Activated T-cell treated with anti-CD3 and anti-CD28 coated beads for 1 hour (primary cell): ENCODE data around the gene LRP1.

Source experiments
- DNase-seq: peaks from one replicate; pipeline ENCODE4 v3.0.0-alpha.2; 2020; ENCODE audit warnings: low read depth

Gene LRP1

DNA sequence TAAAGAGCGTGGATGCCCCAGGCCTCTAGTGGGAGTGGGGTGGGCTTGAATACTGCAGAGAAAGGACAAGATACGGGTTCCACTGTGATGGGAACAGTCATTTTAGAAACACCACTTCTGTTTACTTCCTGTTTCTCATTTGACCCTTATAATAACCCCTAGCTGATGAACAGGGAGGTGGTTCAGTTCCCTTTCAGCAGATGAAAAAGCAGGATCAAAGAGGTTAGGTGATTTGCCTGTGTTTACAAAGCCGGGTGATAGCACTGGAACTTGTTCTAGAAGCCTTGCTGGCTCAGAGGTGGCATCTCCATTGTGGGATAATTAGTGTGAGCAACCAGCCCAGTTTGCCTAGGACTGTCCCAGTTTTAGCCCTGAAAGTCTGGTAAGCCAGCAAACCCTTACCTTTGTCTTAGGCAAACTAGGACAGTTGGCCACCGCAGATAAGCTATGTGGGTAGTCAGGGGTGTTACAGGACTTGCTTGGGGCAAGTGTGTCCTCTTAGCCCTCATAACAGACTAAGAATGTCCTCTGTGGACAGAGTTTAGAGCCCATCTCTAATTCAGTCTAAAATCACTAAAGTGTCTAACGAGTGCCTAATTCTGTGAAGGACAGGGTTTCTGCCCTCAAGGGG is 26.6 kb downstream of the LRP1 start:
- DNase-seq = no peak

DNA sequence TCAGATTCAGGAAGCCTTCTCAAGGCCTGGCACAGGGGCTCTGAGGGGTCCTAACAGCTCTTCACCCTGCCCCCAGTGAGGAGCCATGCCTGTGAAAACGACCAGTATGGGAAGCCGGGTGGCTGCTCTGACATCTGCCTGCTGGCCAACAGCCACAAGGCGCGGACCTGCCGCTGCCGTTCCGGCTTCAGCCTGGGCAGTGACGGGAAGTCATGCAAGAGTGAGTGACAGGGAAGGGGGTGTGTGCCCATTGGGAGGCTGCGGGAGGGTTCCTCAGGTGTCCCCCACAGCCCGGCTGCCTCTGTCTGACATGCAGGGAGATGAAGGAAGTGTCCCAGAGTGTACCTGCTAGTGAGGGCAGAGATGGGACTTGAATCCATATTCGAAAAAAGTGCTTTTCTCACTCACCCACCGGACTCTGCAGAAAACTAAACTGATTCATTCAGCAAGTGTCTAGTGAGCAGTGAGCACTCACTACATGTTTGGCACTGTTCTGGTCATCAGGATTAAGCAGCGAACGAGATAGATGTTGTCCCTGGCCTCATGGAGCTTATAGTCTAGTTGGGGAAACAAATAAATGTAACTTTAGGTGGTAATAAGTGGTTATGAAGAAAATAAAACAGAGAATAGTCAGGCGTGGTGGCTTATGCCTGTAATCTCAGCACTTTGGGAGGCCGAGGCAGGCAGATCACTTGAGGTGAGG is 28.6 kb downstream of the LRP1 start:
- no peak for DNase-seq

DNA sequence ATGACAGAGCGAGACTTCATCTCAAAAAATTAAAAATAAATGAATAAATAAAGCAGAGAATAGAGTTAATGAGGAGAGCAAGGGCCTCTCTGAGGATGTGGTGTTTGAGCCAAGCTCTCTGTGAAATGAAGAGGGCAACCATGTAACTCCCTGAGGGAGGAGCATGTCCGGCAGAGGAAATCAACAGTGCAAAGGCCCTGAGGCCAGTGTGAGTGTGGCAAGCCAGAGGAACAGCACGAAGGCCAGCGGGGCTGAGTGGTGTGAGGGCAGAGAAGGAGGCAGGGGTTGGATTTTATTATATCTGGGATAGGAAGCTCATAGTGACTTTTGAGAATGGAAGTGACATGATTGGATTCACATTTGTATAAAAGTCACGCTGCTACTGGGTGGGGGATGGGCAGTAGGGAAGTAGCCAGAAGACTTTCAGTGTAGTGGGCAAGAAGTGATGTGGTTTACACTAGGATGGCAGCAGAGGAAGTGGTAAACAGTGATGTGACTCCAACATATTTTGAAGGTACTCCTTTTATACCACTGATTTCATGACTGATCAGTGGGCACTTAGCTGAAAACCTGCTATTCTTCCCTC is 29.4 kb downstream of the LRP1 start:
- DNase-seq = no peak

DNA sequence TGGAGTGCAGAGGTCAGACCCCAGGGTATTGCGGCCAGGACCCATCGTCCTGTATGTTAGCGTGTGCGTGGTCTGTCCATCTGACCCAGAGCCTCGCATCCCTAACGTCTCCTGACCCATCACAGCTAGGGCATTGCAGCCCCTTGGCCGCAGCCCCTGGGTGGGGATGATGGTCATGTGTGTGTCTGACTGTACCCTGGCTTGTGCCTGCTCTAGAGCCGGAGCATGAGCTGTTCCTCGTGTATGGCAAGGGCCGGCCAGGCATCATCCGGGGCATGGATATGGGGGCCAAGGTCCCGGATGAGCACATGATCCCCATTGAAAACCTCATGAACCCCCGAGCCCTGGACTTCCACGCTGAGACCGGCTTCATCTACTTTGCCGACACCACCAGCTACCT is 29.9 kb downstream of the LRP1 start:
- DNase-seq = no peak

DNA sequence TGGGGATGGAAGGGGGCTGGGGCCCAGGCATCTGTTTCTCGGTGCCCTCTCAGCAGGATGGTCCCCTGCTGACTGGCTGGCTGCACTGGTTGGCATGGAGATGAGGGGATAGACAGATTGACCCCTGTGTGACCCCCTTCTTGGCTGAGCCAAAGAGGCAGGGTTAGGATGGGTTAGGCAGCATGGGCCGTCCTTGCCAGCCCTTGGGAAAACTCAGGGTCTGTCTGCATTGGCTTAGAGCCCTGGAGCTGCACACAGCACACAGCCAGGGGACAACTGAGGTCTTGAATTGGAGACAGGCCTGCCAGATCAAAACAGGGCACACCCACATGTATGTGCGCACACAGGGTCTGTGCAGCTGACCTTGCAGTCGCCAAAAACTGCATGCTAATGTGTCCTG is 30.4 kb downstream of the LRP1 start:
- no peak for DNase-seq

DNA sequence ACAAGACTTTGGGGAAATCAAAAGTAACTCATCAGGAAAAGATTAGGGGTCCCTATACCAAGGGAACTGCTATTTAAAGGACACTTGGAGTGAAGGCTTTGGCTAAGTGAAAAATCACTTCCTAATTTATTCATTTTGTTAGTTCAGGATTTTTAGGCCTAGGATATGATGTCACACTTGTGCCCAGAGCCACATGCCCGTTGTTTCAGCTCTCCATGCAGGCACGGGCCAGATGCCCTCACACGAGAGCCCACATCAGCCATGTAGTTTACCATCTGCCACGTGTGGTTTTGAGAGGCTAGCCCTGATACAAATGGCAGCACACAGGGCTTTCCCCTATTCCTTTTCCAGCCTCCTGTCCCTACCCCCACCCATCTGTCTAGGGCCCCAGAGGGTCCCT is 31.0 kb downstream of the LRP1 start:
- no peak for DNase-seq

DNA sequence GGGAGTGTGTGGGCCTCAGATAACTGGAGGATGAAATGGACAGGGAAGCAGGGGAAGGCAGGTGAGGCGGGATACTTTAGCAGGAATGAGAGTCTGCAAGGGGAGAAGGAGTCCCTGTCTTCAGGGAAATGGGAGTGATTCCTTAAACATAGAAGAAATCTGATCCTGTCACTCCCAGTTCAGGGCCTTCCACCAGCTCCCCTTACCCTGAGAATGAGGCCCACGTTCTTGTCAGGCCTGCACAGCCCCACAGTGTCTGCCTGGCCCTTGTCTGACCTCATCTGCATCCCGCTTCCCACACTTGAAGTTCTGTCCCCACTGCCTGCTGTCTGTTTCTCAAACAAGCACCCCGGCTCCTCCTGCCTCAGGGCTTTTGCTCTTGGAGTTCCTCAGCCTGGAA is 31.8 kb downstream of the LRP1 start:
- no peak for DNase-seq

DNA sequence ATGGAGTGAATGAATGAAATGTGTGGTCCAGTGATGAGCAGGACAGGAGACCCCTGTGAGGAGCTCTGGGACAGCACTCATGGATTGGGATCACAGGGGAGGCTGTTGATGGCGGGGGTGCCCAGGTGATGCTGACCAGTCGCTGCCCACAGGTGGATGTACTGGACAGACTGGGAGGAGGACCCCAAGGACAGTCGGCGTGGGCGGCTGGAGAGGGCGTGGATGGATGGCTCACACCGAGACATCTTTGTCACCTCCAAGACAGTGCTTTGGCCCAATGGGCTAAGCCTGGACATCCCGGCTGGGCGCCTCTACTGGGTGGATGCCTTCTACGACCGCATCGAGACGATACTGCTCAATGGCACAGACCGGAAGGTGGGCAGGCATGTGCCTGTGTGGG is 32.5 kb downstream of the LRP1 start:
- DNase-seq = no peak

DNA sequence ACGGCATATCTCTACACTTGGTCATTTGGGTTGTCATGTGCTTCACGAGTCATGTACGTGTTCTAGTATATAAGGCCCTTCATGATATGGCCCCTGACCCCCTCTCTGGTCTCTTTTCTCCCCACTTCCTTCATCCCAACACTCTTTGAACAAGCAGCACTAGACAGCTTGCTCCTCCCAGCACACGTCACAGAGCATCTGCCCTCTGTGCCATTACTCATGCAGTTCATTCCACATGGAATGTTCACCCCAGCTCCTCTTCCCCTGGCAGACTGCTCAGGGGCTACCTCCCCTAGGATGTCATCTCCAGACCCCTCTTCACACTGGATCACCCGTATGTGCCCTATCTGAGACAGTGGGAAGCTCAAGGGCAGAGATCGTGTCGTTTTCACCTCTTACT is 33.2 kb downstream of the LRP1 start:
- DNase-seq = no peak

DNA sequence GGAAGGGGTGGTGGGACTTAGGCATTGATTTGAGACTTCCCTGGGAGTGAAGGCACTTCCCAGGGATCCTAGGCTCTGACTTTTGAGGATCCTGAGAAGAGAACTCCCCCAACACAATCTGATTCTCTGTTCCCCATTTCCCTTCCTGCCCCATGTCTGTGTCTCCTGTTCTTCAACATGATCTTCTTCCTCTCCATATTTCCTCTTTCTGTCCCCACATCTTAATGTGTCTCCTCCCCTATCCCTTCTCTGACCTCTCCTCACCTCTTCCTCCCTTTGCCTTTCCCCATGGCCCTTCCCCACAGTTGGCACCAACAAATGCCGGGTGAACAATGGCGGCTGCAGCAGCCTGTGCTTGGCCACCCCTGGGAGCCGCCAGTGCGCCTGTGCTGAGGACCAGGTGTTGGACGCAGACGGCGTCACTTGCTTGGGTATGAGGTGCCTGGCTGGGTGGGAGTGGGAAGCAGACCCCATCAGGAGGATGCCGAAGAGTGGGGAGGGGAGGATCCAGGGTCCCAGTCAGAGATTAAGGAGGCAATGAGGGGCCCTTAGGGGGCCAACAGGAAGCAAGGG is 34.4 kb downstream of the LRP1 start:
- DNase-seq = no peak

DNA sequence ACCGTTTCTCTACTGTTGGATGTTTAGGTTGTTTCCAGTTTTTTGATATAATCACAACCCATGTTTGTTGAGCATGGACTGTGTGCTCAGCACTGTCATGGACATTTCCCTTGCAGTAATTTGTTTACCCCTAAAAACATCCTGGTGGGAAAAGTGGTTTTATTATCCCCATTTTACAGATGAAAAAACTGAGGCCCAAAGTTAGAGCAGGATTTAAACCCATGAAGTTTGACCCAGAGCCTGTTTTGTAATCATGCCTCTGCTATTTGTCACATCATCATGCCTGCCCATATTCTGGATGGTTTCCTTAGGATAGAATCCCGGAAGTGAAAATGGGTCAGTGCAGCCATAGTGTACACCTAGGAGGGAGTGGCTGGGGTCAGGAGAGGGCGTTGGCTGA is 36.2 kb downstream of the LRP1 start:
- no peak for DNase-seq

DNA sequence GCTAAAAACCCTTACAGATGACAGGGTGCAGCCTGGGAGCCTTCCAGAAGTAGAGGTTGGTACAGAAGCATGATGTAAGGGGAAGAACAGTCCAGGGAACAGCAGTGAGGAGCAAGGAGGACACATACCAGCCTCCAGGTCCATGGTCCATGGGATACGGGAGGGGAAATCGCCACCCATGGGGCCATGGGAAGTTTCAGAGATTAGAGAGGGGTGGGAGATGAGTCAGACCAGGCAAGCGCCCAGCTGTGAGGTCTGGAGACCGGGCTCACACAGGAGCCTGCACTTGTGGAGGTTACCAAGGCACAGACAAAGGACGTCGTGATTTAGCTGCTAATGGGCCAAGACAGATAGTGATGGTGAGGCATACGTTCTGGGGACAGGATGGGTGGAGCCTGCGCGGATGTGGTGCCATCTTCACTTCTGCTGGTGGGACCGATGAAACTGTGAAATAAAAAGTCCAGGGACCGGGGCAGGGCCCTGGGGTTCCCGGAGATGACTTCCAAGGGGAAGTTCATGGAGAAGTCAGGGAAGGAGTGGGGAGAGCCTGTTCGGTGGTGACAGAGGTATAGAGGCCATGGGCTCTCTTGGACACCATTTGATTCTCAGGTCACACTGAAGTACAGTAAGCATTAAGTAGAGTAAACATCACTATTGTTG is 36.8 kb downstream of the LRP1 start:
- DNase-seq = no peak

DNA sequence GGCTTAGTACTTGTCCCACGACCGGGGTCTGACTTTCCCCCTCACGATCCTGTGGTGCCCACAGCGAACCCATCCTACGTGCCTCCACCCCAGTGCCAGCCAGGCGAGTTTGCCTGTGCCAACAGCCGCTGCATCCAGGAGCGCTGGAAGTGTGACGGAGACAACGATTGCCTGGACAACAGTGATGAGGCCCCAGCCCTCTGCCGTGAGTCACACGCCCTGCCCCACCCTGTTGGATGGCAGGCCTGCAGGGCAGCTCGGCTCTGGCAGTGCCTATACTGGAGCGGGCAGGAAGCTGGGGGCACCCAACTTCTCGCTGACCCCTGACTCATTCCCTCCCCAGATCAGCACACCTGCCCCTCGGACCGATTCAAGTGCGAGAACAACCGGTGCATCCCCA is 37.5 kb downstream of the LRP1 start:
- no peak for DNase-seq

DNA sequence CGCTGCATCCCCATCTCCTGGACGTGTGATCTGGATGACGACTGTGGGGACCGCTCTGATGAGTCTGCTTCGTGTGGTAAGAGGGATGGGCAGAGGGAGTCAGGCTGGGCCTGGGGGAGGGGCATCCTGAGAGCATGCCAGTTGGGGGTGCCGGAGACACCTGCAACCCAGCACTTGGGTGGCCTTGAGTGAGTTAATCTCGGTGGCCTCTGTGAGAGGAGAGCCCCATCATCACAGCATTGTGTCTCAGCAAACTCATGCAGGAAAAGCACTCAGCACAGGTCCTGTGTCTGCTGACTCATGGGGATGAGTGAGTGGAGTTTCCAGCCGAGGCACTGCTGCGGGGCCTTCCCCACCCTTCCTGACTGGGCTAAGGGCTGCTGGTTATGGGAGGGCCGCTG is 38.7 kb downstream of the LRP1 start:
- DNase-seq = no peak

DNA sequence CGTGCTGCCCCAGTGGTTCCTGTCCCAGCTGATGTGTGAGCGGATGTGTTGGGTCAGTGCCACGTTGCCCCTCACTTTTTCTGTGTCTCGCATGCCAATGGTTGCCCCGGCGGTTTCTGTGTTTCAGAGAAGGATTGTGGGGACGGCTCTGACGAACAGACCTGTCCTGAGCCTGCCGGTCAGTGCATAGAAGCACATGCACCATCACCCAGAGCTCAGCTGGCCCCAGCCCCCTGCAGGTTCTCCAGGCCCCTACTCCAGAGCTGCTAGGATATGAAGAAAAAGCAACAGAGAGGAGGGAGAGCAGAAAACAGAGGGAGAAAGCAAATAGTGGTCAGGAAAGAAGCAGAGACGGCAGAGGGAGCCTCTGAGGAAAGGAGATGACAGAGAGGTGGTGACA is 39.8 kb downstream of the LRP1 start:
- no peak for DNase-seq

DNA sequence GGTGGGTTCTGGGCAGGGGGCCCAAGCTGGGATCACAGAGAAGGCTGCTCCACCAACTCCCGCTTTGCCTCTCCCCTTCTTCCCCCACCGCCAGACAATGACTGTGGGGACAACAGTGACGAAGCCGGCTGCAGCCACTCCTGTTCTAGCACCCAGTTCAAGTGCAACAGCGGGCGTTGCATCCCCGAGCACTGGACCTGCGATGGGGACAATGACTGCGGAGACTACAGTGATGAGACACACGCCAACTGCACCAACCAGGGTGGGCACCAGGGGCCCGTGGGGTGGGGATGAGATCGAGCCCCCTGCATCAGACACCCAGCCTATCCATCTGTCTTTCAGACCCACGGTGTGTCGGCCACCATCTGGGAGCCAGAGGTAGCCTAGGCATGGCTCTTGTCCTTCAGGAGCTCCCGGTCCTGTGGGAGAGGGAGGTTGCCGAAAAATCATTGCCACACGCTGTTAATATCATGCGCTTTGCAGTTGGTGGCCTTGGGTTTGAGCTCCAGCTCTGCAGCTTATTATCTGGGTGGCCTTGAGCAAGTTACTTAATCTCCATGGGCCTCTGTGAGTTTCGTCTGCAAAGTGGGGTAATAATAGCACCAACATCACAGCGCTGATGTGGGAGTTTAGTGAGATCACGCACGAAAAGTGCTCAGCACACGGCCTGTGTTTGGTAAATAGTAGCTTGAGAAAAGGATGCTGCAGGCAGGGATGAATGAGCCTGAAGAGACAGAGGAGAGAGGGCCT is 40.9 kb downstream of the LRP1 start:
- no peak for DNase-seq

DNA sequence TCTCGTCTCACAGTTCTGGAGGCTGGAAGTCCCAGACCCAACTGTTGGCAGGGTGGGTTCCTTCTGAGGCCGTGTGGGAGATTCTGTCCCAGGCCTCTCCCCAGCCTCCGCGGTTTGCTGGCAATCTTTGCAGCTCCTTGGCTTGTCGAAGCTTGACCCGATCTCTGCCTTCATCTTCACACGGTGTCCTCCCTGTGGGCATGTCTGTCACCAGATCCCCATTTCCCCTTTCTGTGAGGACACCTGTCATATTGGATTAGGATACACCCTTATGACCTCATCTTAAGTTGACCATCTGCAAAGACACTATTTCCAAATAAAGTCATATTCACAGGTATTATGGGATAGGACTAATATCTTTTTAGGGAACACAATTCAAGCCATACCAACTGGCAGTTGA is 41.7 kb downstream of the LRP1 start:
- DNase-seq = no peak

DNA sequence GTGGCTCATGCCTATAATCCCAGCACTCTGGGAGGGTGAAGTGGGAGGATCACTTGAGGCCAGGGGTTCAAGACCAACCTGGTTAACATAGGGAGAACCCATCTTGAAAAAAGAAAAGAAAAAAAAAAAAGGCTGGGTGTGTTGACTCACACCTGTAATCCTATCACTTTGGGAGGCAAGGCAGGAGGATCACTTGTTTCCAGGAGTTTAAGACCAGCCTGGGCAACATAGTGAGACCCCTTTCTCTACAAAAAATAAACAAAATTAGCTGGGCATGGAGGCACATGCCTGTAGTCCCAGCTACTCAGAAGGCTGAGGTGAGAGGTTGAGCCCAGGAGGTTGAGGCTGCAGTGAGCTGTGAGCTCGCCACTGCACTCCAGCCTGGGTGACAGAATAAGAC is 42.1 kb downstream of the LRP1 start:
- DNase-seq = no peak

DNA sequence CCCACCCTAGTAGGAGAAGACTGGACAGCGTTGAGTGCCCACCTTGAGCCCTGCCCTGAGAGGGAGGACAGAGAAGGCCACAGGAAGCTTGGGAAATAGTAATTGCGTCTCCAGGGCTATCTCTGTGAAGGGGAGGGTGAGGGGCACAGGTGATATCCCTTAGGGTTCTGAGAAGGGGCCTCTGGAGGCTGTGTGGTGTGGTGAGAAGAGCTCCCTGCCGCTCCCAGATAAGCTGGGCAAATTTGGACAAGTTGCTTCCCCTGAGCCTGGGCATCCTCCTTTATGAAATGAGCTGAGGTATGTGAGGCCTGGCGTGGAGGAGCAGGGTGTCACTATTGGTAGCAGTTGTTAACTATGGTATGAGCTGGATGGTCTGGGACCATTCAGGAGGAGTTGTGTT is 42.6 kb downstream of the LRP1 start:
- DNase-seq = no peak

DNA sequence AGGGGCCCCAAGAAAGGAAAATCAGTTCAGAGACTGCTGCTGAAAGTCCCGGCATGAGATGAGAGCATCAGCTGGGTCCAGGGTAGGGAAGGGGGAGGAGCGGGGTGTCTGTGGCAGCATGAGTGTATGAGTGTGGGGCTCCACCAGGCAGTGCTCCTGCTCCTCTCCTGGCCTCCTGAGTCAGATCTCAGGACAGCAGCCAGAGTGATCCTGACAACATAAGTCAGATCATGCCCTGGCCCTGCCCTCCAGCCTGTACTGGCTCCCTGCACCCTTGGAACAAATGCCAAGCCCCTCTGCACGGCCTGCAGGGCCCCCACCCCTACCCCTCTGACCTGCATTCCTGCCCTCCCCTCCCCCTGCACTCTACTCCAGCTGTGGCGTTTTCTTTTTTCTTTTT is 43.4 kb downstream of the LRP1 start:
- no peak for DNase-seq

DNA sequence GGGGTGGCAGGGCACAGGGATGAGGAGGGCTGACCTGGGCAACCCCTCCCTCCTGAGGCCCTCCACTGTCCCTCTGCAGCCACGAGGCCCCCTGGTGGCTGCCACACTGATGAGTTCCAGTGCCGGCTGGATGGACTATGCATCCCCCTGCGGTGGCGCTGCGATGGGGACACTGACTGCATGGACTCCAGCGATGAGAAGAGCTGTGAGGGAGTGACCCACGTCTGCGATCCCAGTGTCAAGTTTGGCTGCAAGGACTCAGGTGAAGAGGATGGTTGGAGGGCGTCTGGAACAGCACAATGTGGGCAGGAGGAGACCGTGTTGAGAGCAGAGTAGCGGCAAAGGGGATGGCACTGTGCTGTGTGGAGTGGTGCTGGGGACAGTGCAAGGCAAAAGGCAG is 44.8 kb downstream of the LRP1 start:
- DNase-seq = peak; percentile 11

DNA sequence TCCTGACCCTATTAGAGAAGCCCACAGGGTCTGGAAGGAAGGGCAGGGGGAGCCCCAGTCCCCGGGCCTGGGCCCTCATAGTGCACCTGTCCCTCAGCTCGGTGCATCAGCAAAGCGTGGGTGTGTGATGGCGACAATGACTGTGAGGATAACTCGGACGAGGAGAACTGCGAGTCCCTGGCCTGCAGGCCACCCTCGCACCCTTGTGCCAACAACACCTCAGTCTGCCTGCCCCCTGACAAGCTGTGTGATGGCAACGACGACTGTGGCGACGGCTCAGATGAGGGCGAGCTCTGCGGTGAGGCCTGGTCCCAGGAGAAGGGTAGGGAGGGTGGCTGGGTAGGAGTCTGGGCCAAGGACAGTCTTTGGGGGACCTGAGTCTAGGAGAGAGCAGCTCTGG is 45.4 kb downstream of the LRP1 start:
- DNase-seq = no peak
